ENCODE results near the gene ALDH3B2.

GRCh38 chr11:67631853-67632174 lies 42.6 kb downstream of the ALDH3B2 start:
- TF ChIP-seq SIN3A (IDR thresholded peaks at IDR 0.05; ENCODE audit: borderline replicate concordance, insufficient read depth, low read length) (no peak), POLR2AphosphoS5 (IDR thresholded peaks at IDR 0.05; ENCODE audit: low read depth, low read length) (no peak), REST (IDR thresholded peaks at IDR 0.05; ENCODE audit: insufficient read depth in 1 of 2, low read depth in 2 of 2, low read length in 2 of 2) (no peak), TAF1 (IDR thresholded peaks at IDR 0.05; ENCODE audit: borderline replicate concordance, insufficient read depth, low read length) (no peak), FOXP2 (optimal IDR thresholded peaks at IDR 0.05; ENCODE audit: borderline replicate concordance, extremely low read depth, extremely low read length, insufficient read depth) (no peak)

Data from PFSK-1 (cell line).